NCI-H526 (cell line): ENCODE data around the gene FAM13A.
"Not testable (repeated sequence)": the region's sequence is repeated elsewhere in the genome, so short reads cannot be mapped to it uniquely, and the experiment has no call there.

ENCODE experiments used
- DNase-seq, 2 experiments: peaks; one replicate each; lab custom pipeline; 2025; lab: John Stamatoyannopoulos, UW

The FAM13A gene

GRCh38 chr4:89042055-89042454 is 14.9 kb downstream of the FAM13A start:
- DNase-seq, result no peak

- no peak for DNase-seq
These were observed 17.2 kb downstream of the FAM13A start for GRCh38 chr4:89039730-89040338.

- DNase-seq, result no peak
These were observed 20.4 kb downstream of the FAM13A start for GRCh38 chr4:89036535-89036934.

GRCh38 chr4:89031272-89031671 is 25.7 kb downstream of the FAM13A start:
- DNase-seq, result no peak

- no peak for DNase-seq
These were observed 27.4 kb downstream of the FAM13A start for GRCh38 chr4:89029591-89029990.

- DNase-seq, result no peak
These were observed 30.4 kb downstream of the FAM13A start for GRCh38 chr4:89026542-89026941.

- DNase-seq, result peak; percentile 38 to 79
These were observed 32.8 kb downstream of the FAM13A start for GRCh38 chr4:89024051-89024675.

GRCh38 chr4:89023140-89023539 is 33.8 kb downstream of the FAM13A start:
- DNase-seq, result no peak

GRCh38 chr4:89022426-89023128 is 34.4 kb downstream of the FAM13A start:
- DNase-seq, result no peak

GRCh38 chr4:89021684-89022083 is 35.3 kb downstream of the FAM13A start:
- no peak for DNase-seq

- DNase-seq, result no peak
These were observed 35.9 kb downstream of the FAM13A start for GRCh38 chr4:89021062-89021461.

- DNase-seq, result not testable (repeated sequence)
These were observed 42.1 kb downstream of the FAM13A start for GRCh38 chr4:89014897-89015296.

- DNase-seq, result no peak
These were observed 47.1 kb downstream of the FAM13A start for GRCh38 chr4:89009761-89010369.

GRCh38 chr4:89009115-89009514 is 47.9 kb downstream of the FAM13A start:
- DNase-seq, result no peak

GRCh38 chr4:89008166-89008565 is 48.8 kb downstream of the FAM13A start:
- no peak for DNase-seq

GRCh38 chr4:89007338-89007939 is 49.5 kb downstream of the FAM13A start:
- DNase-seq, result no peak

- no peak for DNase-seq
These were observed 50.7 kb downstream of the FAM13A start for GRCh38 chr4:89006307-89006706.

GRCh38 chr4:89005066-89005465 is 51.9 kb downstream of the FAM13A start:
- not testable (repeated sequence) for DNase-seq

GRCh38 chr4:89001647-89002445 is 55.1 kb downstream of the FAM13A start:
- peak; percentile 89 to 95 for DNase-seq

GRCh38 chr4:89000844-89001360 is 56.1 kb downstream of the FAM13A start:
- DNase-seq, result peak; percentile 62 to 65

GRCh38 chr4:89000382-89000781 is 56.6 kb downstream of the FAM13A start:
- DNase-seq, result no peak
